Activated naive CD4-positive, alpha-beta T cell treated with anti-CD3 and anti-CD28 coated beads for 36 hours (primary cell): Measurements from ENCODE around the gene FAT1. TPM values are rescaled to one million over a fixed set of nuclear protein-coding genes. Genes with fewer than 3 reads are reported as not detected.

Experiments used
- CTCF ChIA-PET: fragments of 350-600 bp; sonication (Branson Sonifier 250); formaldehyde crosslinking; loops from one replicate; lab custom pipeline; 2021; ENCODE audit warnings: antibody characterized with exemption; lab: Charles Lee
- DNase-seq: peaks from one replicate; pipeline ENCODE4 v3.0.0-alpha.2; 2020
- H3K27ac Mint-ChIP-seq: one replicate; pipeline ENCODE4 v1.8.0; 2021; ENCODE audit warnings: mild to moderate bottlenecking, mixed read lengths
- H3K27me3 Mint-ChIP-seq: one replicate; pipeline ENCODE4 v1.8.0; 2021; ENCODE audit warnings: low read depth, mixed read lengths
- H3K36me3 Mint-ChIP-seq: one replicate; pipeline ENCODE4 v1.8.0; 2021; ENCODE audit warnings: low read depth, mixed read lengths
- H3K4me1 Mint-ChIP-seq: one replicate; pipeline ENCODE4 v1.8.0; 2021; ENCODE audit warnings: low read depth, mixed read lengths
- H3K4me3 Mint-ChIP-seq: one replicate; pipeline ENCODE4 v1.8.0; 2021; ENCODE audit warnings: mild to moderate bottlenecking, moderate library complexity, mixed read lengths
- H3K9me3 Mint-ChIP-seq: one replicate; pipeline ENCODE4 v1.8.0; 2021; ENCODE audit warnings: mixed read lengths
- intact Hi-C: fragments of 100-400 bp; cut with micrococcal nuclease; formaldehyde crosslinking; loops from one replicate; pipeline ENCODE4 v1.15.1; 2023
- total RNA-seq, 2 experiments: library from RNA; stranded (reverse); gene quantifications; one replicate each; pipeline ENCODE4 v1.2.3, GENCODE V29; 2021

The FAT1 gene
- total RNA-seq, 2 experiments from 2014 or later, result 0.02 to 0.43 TPM

DNA sequence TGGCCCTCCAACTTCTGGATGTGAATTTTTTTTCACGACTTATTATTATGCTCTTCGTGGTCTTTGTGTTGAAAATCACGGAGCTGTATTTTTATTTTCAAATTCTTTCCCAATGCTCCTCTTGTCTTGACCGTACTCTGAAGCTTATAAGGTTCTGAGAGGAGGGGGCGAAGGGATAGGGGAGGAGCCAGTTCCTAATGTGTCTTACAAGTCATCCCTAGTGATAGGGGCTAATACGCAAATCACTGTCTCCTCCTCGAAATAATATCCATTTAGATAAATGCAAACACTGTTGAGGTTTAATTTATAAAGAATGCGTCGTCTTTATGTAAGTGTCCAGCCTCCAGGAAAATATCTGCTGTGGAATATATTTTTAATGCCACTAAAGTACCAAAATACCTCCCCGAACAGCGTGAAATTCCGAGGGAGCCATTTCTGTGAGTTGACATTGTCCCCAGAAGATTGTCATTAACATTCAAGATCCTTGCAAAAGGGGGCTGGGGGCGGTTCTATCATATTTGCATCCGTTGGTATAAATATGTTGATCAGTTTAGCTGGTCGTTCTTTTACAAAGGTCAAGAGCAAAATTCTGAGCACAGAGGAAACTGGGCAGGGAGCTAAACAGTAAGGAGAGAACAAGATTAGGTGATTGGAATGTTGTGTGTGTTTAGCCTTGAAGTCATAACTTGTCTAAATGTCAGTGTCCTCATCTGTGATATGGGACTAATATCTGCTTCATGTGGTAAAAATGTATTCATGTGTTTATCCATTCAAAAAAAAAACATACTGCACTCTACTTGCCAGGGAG, 3.7 kb upstream of the FAT1 start:
- Mint-ChIP-seq H3K36me3 (no peaks in the 10 kb centered on the region), H3K9me3 (no peaks in the 10 kb centered on the region), H3K27me3 (peaks cover 49% of the 10 kb centered on the region), H3K4me1 (peaks cover 21% of the 10 kb centered on the region), H3K4me3 (peak overlapping the region; percentile 15), H3K27ac (no peak overlapping the region)
- CTCF ChIA-PET, result interaction anchor here (0.7 to 0.8 kb wide), 2 partner anchors 9 to 499 kb away, joined by 3 read pairs; no protein-coding TSS in a partner anchor
- DNase-seq, result no peak
- intact Hi-C loops, result loop anchor here (10.0 kb wide), 1 partner anchor 877 kb away; no protein-coding TSS in a partner anchor

DNA sequence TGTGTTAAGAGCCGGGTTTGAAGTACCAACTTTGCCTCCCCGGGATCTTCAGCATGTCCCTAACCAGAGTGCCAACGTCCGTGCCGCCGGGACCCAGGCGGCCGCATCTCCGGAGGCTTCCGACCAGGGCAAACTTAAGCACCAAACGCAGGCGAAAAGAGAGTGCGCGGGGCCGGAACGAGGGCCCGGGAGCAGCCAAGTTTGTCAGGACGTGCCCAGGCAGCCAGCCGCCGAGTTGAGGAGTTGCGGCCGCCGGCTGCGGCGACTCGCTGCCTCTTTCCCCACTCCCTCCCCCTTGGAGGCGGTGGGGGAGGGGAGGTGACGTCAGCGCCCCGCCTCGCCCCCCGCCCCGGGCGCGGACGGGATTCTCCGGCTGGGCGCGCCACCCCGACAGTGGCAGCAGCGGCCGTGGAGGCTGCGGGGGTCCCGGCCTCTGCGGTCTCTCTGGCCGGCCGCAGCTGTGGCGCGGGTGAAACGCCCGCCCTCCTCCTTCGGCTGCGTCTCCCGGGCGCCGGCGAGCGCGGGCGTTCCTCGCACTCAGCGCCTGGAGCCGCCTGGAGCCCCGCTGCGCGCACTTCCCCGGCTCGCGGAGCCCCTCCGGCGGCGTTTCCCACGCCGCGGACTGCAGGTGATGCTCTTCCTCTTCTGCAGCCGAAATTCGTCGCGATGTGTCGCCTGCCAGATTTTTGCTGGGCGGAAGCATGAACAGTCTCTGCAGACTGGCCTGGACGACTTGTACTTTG, 2.9 kb upstream of the FAT1 start:
- Mint-ChIP-seq H3K27ac (no peak overlapping the region), H3K9me3 (no peaks in the 10 kb centered on the region), H3K4me1 (peaks cover 21% of the 10 kb centered on the region), H3K36me3 (no peaks in the 10 kb centered on the region), H3K27me3 (peaks cover 56% of the 10 kb centered on the region), H3K4me3 (peak overlapping the region; percentile 48)
- CTCF ChIA-PET, result interaction anchor here (0.8 kb wide), 1 partner anchor 498 kb away, joined by 3 read pairs; no protein-coding TSS in a partner anchor
- peak; percentile 9 for DNase-seq
- intact Hi-C loops, result loop anchor here (10.0 kb wide), 1 partner anchor 878 kb away; no protein-coding TSS in a partner anchor

DNA sequence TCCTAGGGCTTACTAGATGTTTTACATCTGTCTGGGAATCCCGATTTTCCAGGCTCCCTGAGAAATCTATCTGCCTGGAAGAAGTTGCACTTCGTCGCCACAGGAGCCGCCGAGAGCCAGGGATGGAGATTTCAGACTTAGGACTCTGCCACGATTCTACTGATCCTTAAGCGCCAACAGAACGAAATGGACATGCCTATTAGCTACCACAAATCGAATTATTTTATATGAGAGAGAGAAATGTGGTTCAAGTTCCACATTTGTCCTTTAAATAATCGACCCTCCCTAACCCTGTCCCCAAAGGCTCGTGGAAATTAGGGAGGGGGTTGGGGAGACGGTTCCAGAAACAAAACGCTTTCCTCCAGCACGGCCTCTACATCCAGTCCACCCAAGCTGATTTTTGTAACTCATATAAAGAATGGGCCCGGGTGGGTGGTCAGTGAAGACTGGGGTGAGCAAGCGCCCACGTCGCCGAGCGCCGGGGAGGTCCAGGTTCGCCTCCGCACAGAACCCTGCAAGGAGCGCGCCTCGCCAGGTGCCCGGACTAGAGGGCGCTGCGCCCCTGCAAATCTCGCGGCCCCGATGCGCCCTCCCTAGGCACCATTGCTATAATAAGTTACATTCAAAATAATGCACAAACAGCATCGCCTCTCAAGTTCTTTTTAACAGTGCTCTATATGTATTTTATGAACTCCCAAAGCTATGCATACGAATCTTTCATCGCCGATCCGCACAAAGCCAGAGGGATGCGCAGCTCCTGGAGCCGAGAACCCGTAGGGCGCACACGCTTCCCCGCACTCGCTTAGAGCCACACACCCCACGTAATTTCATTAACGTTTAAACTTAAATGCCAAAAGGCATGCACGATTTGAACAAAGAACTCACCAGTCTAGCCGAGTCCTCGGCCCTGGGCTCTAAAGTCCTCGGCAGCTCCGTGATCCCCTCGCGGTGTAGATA, 2.1 kb upstream of the FAT1 start:
- Mint-ChIP-seq H3K4me3 (peak overlapping the region; percentile 48), H3K4me1 (peaks cover 21% of the 10 kb centered on the region), H3K27ac (no peak overlapping the region), H3K27me3 (peaks cover 60% of the 10 kb centered on the region), H3K36me3 (no peaks in the 10 kb centered on the region), H3K9me3 (no peaks in the 10 kb centered on the region)
- intact Hi-C loops, result loop anchor here (10.0 kb wide), 1 partner anchor 879 kb away; no protein-coding TSS in a partner anchor
- CTCF ChIA-PET, result interaction anchor here (0.6 kb wide), 1 partner anchor 174 kb away, joined by 3 read pairs; no protein-coding TSS in a partner anchor
- DNase-seq, result peak; percentile 48

DNA sequence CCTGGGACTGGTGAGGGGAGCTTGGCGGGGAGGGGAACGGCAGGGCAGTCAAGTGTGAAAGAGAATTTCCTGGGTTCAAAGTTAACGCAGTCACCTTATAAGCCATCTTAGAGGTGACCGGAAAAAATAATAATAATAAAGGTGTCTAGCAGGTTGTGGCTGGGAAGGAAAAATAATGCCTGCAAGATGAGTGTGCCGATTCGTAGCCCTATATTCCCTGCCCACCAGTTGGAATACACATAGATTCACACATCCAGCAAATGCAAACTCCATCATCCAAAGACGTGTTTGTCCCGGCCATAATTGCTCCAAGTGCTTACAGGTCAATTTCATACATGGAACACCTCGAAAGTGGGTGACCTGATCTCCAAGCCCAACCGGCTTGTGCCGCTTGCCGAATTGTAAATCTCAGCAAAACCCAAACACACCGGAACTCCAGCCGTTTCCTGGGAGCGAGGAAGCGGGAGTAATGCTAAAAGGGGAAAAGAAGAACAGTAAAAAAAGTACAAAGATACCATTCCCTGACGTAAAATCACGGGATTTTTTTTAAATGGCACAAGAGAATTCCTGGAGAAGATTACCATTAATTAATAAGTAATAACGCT, 1.3 kb upstream of the FAT1 start:
- H3K4me3 Mint-ChIP-seq, result peak overlapping the region; percentile 41
- CTCF ChIA-PET, result interaction anchor here (0.6 kb wide), 1 partner anchor 175 kb away, joined by 3 read pairs; no protein-coding TSS in a partner anchor
- peaks cover 21% of the 10 kb centered on the region for H3K4me1 Mint-ChIP-seq
- H3K27me3 Mint-ChIP-seq, result peaks cover 60% of the 10 kb centered on the region
- no peak overlapping the region for H3K27ac Mint-ChIP-seq
- no peak for DNase-seq
- intact Hi-C loops, result loop anchor here (5.0 to 10.0 kb wide), 2 partner anchors 428 to 880 kb away; no protein-coding TSS in a partner anchor
- no peaks in the 10 kb centered on the region for H3K9me3 Mint-ChIP-seq
- no peaks in the 10 kb centered on the region for H3K36me3 Mint-ChIP-seq

DNA sequence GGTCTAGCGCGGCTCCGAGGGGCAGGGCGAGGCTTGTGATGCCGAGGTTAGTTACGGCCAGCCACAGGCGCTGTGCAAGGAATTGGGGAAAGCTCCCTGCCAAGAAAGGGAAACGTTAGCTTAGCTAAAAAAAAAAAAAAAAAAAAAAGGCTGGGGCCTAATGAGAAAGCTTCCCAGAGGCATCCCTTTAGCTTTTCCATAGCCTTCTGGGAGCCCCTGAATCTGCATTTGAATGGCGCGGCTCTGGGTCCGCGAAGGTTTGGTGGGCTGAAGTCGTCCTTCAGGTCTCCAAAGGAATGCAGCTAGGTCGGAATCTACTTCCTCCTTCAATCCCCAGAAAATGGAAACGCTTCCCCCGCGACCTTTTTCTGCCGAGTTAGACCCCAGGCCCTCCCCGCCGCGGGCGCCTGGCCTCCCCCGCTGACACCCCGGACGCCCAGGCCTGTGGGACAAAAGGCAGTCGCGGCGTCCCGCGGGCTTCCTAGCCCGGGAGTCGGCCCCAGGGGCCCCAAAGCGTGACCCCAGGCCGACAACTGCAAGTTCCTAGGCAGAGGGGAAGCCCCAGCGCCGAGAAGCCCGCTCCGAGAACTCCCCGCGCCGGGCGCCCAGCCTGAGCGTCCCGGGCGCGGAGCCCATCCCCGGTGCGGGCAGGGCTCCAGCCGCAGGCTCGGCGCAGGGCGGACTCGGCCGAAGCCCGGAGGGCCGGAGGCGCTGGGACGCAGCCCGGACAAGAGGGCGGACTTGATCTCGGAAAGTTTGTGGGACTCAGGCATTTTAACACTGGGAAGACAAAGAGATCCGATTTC, 605 bp upstream of the FAT1 start:
- DNase-seq, result no peak
- H3K27ac Mint-ChIP-seq, result no peak overlapping the region
- peaks cover 21% of the 10 kb centered on the region for H3K4me1 Mint-ChIP-seq
- CTCF ChIA-PET, result no interaction called here
- H3K4me3 Mint-ChIP-seq, result peak overlapping the region; percentile 41
- peaks cover 59% of the 10 kb centered on the region for H3K27me3 Mint-ChIP-seq
- intact Hi-C loops, result loop anchor here (5.0 to 10.0 kb wide), 2 partner anchors 427 to 881 kb away; no protein-coding TSS in a partner anchor
- H3K36me3 Mint-ChIP-seq, result no peaks in the 10 kb centered on the region
- H3K9me3 Mint-ChIP-seq, result no peaks in the 10 kb centered on the region

DNA sequence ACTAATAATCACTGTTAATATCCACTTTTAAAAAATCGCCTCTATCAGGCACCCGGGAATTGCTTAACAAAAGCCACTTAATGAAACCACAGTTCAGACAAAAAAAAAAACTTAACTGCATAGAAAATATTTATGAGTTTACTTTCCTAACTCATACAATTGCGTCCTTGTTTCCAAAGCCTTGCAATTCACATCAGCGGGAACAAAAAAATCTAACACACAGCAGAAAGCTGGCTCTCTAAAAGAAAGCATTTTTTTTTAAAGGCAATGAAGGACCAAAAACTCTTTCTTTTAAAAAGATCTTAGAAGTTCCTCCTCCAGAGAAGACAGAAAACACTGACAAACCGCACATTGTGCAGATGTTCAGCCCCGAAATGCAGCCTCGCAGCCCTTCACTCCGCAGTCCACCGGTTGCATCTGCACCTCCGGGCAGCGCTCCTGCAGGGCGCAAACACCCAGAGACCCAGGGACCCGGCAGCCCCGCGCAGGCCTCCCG, 812 bp downstream of the FAT1 start:
- Mint-ChIP-seq H3K4me3 (peak overlapping the region; percentile 46), H3K27ac (no peak overlapping the region), H3K4me1 (peaks cover 21% of the 10 kb centered on the region), H3K36me3 (no peaks in the 10 kb centered on the region), H3K27me3 (peaks cover 52% of the 10 kb centered on the region), H3K9me3 (peaks cover 4% of the 10 kb centered on the region)
- no peak for DNase-seq
- intact Hi-C loops, result loop anchor here (5.0 to 10.0 kb wide), 2 partner anchors 426 to 882 kb away; no protein-coding TSS in a partner anchor
- CTCF ChIA-PET, result no interaction called here

DNA sequence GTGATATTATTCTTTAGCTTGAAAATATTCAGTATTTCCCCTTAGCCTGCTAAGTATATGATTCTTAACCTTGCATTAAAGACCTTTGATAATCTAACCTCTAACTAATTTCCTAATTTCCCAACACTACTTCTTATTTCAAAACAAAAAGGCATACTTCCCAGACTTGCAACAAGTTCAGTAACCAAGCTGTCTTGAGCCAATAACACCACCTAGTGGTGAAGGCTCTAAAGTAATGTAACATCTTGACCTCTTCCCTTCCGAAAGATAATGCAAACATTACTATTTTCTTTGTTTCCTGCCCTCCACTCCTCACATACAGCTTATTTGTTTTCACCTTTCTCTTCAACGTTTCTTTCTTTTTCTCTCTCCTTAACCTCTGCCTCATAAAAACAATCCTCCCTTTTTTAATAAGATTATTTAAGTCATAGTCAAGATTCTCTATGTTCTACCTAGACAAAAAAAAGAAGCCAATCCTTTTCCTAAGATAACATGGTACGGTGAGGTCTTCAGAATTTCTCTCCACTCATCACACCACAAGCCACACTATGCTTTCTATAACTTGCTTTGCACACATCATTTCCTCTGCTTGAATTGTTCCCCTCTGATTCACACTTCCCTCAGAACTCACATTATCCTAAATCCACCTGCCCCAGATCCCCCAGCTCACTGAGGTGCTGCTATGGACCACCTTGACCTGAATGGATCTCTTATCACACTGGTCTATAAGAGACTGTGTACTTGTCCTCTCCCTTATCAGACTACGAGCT, 3.5 kb downstream of the FAT1 start:
- peaks cover 8% of the 10 kb centered on the region for H3K9me3 Mint-ChIP-seq
- H3K36me3 Mint-ChIP-seq, result no peaks in the 10 kb centered on the region
- intact Hi-C loops, result loop anchor here (5.0 to 10.0 kb wide), 2 partner anchors 423 to 885 kb away; no protein-coding TSS in a partner anchor
- H3K27me3 Mint-ChIP-seq, result peaks cover 30% of the 10 kb centered on the region
- peak; percentile 19 for DNase-seq
- H3K4me1 Mint-ChIP-seq, result peaks cover 10% of the 10 kb centered on the region
- CTCF ChIA-PET, result interaction anchor here (0.6 kb wide), 1 partner anchor 236 kb away, joined by 3 read pairs; no protein-coding TSS in a partner anchor
- no peak overlapping the region for H3K4me3 Mint-ChIP-seq
- H3K27ac Mint-ChIP-seq, result no peak overlapping the region

DNA sequence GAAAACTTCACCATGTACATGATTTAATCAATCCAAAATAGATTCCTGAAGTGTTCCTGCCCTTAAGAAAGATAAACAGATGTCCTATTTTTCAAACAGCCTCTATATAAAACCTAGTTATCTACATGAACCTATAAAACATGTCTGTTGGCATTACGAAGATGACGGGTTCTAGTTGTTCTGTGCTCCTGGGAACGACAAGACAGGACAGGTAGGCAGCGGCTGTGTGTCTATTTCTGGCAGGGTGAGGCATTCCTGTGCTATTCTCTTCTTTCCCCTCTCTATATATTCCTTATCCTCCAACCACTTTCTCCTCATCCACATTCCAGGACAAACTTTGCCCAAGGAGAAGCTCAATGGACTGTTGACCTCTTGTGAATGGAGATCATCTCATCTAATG, 6.1 kb downstream of the FAT1 start:
- Mint-ChIP-seq H3K27ac (no peak overlapping the region), H3K4me3 (no peak overlapping the region), H3K27me3 (peaks cover 18% of the 10 kb centered on the region), H3K9me3 (peaks cover 8% of the 10 kb centered on the region), H3K36me3 (no peaks in the 10 kb centered on the region), H3K4me1 (no peaks in the 10 kb centered on the region)
- CTCF ChIA-PET, result no interaction called here
- intact Hi-C loops, result no loop called here
- no peak for DNase-seq

DNA sequence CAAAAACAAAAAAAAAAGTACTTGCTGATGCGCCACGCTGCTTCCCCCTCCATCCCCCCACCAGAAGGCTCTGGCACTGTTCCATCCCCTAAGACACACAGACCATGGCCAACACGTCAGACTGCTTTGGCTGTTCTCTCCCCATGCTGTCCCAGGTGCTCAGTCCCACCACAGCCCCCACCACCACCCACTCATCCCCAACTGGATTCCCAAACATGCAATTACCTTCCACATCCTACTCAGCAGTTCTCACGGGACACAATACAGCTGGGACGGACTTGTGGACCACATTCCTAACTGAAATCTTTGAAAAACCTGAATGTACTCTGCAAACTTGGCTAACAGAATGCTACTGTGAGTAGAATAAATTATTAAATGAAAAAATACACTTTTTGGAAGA, 8.6 kb downstream of the FAT1 start:
- H3K27ac Mint-ChIP-seq, result no peak overlapping the region
- H3K9me3 Mint-ChIP-seq, result peaks cover 8% of the 10 kb centered on the region
- peaks cover 10% of the 10 kb centered on the region for H3K27me3 Mint-ChIP-seq
- CTCF ChIA-PET, result no interaction called here
- no peak overlapping the region for H3K4me3 Mint-ChIP-seq
- no peaks in the 10 kb centered on the region for H3K36me3 Mint-ChIP-seq
- DNase-seq, result no peak
- intact Hi-C loops, result no loop called here
- no peaks in the 10 kb centered on the region for H3K4me1 Mint-ChIP-seq
